GM19099 (cell line): ENCODE results near the gene SMARCB1.

Experiments
- POLR2A ChIP-seq: IDR thresholded peaks from 3 replicates; pipeline ENCODE4 v1.6.1; 2011; ENCODE audit warnings: low read depth; ENCODE audit not compliant: insufficient read length; ENCODE audit errors: extremely low read depth

SMARCB1 gene

GRCh38 chr22:23884140-23884539 lies 97.4 kb downstream of the SMARCB1 start:
- no peak for TF ChIP-seq POLR2A
